HG02840 (cell line): Measurements from ENCODE around the gene CFAP43.

ENCODE experiments used
- ATAC-seq: cut with Tn5 transposase; IDR thresholded peaks from one replicate; pipeline ENCODE4 v1.9.1; 2021; ENCODE audit warnings: mild to moderate bottlenecking, moderate library complexity, moderate number of reproducible peaks; ENCODE audit not compliant: unreplicated experiment, low FRiP score

CFAP43 gene

GRCh38 chr10:104099941-104100340 lies 132.2 kb downstream of the CFAP43 start:
- ATAC-seq = no peak

DNA sequence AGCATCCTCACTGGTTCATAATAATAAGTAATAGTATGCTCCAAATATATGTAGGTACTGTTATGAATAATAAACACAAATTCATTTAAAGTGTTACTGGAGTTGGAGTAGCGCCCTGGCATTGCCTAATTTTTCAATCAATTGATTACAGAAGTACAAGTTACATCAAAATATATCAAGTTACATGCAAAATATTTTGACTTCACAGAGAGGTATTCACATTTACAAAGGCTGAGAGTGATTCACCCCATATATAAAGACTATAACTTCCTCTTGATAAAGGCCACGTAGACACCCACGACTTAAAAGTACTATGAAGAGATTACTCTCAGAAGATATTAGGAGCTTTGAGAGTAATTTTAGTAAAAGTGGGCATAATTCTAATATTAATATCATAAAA lies 132.9 kb downstream of the CFAP43 start:
- ATAC-seq = no peak

DNA sequence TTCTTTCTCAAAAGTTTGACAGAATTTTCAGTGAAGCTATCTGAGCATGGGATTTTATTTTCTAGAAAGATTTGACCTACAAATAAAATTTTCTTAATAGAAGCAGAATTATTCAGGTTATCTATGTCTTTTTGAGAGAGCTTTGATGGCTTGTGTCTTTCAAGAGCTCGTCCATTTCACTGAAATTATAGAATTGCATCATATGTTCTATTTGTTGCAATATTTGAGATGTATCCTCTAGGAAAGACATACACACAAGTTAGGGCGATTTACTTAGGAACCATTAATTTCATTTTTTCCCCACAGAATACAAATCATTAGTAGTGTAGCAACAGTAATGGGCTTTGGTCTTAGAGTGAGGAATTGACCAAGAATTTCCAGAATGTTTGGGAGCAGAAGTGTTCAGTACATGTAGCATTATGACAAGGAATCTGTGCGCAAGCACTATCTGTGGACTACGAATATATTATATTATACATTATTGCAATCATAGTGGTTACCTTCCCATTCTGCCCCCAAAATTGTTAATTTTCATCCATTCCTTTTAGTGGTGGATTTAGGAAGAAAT lies 133.7 kb downstream of the CFAP43 start:
- no peak for ATAC-seq

DNA sequence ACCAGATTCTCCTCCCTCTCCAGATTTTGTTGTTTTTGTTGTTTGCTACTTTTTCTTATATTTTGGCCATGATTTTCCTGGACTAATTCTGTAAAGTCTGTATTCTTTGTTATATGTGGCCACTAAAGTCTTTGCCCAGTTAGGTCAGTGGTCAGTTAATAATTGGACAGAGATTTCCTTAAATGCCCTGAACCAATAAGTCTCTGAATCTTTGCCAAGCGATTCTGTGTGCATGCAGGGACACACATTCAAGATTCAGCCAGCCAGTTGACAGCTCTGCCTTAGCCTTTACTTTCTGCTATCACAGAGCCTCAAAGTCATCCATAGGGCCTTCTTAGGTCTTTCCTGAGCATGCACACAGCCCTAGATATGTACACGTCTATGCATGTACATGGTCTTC lies 135.5 kb downstream of the CFAP43 start:
- ATAC-seq = no peak

DNA sequence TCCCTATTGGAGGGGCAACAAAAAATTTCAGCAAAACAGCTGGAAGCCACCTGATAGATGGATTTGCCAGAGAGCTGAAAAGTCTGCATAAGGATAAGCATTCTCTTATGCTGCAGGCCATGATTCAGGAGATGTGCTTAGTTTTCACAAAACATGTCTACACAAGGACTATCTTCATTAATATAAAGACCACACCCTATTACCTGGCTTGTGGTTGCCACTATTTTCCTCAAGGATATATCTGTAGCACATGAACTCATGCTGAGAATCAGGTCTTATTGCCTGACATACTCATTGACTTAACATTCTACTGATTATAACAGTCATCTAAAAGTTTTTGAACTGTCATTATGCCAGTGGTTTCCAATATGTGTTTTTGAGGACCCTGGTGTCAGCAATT lies 139.4 kb downstream of the CFAP43 start:
- no peak for ATAC-seq

DNA sequence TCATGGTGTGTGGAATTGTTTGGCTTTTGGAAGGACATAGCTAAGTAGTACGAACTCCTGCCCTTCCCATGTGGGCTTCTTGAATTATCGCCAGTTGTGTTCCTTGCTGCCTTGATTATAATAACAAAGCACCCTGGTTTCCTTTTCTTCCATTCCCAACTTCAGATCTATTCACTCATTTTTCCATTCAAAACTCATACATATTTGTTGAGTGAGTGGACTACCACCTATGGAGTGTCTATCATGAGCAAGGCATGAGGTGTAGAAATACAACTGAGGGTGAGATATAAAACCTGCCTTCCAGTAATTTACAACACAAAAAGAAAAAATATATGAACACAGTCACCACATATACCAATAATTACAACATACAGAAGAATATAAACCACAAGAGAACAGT lies 141.6 kb downstream of the CFAP43 start:
- ATAC-seq = no peak

GRCh38 chr10:104089621-104090020 lies 142.5 kb downstream of the CFAP43 start:
- no peak for ATAC-seq

- no peak for ATAC-seq
Measured at GRCh38 chr10:104088239-104088638, 143.9 kb downstream of the CFAP43 start.

DNA sequence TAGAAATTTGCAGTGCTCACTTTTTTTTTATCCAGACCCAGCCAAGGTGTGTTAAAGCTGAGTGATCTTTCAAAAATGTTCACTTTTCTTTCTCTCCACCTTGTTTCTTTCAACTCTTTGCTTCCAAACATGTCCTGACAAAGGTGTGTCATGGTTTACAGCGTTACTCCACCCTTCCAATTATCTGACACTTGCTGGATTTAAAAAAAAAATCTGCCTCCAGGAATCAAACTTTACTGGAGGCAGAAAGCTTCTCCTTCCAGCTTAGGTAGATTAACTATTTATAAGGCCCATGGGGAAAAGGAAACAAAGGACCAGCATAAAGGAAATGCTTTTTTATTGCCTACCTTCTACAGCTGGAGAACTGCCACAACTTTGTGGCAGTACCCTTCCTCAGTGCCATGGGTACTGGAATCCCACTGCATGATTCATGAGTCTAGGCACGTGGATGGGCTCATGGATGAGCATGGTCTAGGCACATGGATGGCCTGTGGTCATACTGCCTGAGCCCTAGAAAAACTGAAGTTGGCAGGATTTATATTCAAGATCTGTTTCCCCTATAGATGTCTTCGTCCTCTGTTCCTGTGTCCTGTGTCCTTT lies 146.3 kb downstream of the CFAP43 start, which contains the start of gene COL17A1:
Gene COL17A1 (minus strand): TSS at position 80 of the 600 bp plus-strand sequence. CDS start 5,207 bp downstream, outside the sequence.
- ATAC-seq = no peak

GRCh38 chr10:104084482-104085142 lies 147.6 kb downstream of the CFAP43 start:
- no peak for ATAC-seq

DNA sequence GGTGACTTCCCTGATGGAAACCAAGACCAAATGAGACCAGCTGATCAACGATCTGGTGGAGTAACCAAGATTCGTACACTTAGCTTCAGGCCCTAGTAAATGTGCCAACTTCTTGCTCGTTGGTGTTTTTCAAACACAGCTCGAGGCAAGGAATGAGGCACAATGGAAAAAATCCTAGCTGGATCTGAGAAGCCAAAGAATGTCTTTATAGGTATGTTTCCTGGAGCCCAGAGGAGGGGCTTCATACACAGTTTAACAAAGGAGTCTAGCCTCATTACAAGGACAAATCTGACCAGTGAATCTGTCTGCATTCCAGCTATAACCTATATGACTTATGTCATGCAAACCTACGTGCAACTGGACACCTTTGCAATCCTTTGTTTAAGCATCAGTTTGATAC lies 150.2 kb downstream of the CFAP43 start:
- no peak for ATAC-seq

- ATAC-seq = no peak
Measured at GRCh38 chr10:104080762-104081161, 151.4 kb downstream of the CFAP43 start.
